Neural crest cell (in vitro differentiated cells): ENCODE data around the gene ENTPD2. TPM values are rescaled to one million over a fixed set of nuclear protein-coding genes. Genes with fewer than 3 reads are reported as not detected.

Experiments used
- DNase-seq: peaks from one replicate; pipeline ENCODE4 v3.0.0; 2021; ENCODE audit warnings: low read depth, mixed read lengths, low spot score
- H3K27ac Mint-ChIP-seq: one replicate; pipeline ENCODE4 v1.8.0; 2021; ENCODE audit warnings: mild to moderate bottlenecking, mixed read lengths; ENCODE audit not compliant: unreplicated experiment
- H3K27me3 Mint-ChIP-seq: 2 replicates; pipeline ENCODE4 v1.8.0; 2021; ENCODE audit warnings: low read depth, mild to moderate bottlenecking, mixed read lengths
- H3K36me3 Mint-ChIP-seq: 2 replicates; pipeline ENCODE4 v1.8.0; 2021; ENCODE audit warnings: low read depth, mild to moderate bottlenecking, mixed read lengths
- H3K4me1 Mint-ChIP-seq: 2 replicates; pipeline ENCODE4 v1.8.0; 2021; ENCODE audit warnings: mixed read lengths
- H3K4me3 Mint-ChIP-seq: one replicate; pipeline ENCODE4 v1.8.0; 2021; ENCODE audit warnings: mild to moderate bottlenecking, mixed read lengths
- H3K9me3 Mint-ChIP-seq: 2 replicates; pipeline ENCODE4 v1.8.0; 2021; ENCODE audit warnings: mixed read lengths
- long read RNA-seq: library from polyadenylated mRNA; unstranded; transcript quantifications from one replicate; pipeline ENCODE4 v2.0.0, GENCODE V29; 2020
- total RNA-seq: library from RNA; stranded (reverse); gene quantifications from 2 replicates; pipeline ENCODE4 v1.2.1, GENCODE V29; 2021
- TF ChIP-seq, protein P1 (sequence below): fragments of 200-600 bp; sonication (generic); conservative IDR thresholded peaks from 2 replicates; pipeline ENCODE4 v1.5.0; 2021; ENCODE audit warnings: antibody characterized with exemption, mild to moderate bottlenecking

ENTPD2 gene
- total RNA-seq: not detected in 2 replicates
- long read RNA-seq: 0 reads

DNA sequence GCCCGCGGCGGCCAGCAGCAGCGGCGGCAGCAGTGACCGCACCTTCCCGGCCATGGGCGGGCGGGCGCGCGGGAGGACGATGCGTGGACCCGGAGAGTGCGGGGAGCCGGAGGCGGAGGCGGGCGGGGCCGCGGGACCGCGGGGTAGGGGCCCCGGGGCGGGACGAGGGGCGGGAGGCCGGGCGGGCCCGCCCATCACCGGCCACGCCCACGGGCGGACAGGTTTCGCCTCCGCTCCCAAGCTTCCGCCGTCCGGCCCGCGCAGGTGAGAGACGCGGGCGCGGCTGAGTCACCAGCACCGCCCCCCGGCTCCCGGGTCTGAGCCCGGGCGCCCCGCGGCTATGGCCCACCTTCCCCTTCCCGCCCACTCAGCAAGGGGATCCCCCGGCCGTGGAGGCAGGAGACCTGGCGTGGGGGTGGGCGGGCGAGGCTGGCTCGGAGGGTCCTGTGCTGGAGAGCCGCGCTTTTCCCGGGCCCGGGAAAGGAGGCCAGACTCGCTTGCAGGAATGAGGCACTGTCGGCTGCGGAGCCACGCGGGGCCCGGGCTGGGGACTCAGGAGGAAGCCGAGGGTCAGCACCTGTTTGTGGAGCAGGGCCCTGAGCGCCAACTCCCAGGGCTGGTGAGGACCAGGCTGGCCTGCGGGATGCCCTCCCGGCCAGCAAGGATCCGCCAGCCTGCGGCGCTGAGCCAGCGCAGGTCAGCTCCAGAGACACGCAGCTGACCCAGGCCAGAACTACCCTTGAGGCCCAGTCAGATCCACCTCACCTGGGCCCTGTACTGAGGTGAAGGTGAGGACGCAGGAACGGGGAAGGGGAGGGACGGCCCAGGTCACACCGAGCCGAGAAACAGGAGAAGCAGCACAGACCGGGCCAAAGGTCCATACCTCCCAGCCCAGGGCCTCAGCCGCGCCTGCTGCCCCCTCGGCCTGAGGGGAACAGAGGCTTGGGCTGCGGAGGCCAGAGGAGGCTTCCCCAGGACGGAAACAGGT lies at the start of gene ENTPD2:
TSS of gene ENTPD2 (minus strand) at position 118 of the 988 bp plus-strand sequence. CDS start at position 54, 64 bp downstream.
- Mint-ChIP-seq H3K27me3 (peaks cover 84% of the 10 kb centered on the region), H3K4me3 (no peak within 1 kb of the TSS), H3K9me3 (no peaks in the 10 kb centered on the region), H3K27ac (no peak within 1 kb of the TSS), H3K4me1 (no peaks in the 10 kb centered on the region), H3K36me3 (no peaks in the 10 kb centered on the region)
- DNase-seq: no peak
- TF ChIP-seq, protein P1, sequence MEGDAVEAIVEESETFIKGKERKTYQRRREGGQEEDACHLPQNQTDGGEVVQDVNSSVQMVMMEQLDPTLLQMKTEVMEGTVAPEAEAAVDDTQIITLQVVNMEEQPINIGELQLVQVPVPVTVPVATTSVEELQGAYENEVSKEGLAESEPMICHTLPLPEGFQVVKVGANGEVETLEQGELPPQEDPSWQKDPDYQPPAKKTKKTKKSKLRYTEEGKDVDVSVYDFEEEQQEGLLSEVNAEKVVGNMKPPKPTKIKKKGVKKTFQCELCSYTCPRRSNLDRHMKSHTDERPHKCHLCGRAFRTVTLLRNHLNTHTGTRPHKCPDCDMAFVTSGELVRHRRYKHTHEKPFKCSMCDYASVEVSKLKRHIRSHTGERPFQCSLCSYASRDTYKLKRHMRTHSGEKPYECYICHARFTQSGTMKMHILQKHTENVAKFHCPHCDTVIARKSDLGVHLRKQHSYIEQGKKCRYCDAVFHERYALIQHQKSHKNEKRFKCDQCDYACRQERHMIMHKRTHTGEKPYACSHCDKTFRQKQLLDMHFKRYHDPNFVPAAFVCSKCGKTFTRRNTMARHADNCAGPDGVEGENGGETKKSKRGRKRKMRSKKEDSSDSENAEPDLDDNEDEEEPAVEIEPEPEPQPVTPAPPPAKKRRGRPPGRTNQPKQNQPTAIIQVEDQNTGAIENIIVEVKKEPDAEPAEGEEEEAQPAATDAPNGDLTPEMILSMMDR: no peak

DNA sequence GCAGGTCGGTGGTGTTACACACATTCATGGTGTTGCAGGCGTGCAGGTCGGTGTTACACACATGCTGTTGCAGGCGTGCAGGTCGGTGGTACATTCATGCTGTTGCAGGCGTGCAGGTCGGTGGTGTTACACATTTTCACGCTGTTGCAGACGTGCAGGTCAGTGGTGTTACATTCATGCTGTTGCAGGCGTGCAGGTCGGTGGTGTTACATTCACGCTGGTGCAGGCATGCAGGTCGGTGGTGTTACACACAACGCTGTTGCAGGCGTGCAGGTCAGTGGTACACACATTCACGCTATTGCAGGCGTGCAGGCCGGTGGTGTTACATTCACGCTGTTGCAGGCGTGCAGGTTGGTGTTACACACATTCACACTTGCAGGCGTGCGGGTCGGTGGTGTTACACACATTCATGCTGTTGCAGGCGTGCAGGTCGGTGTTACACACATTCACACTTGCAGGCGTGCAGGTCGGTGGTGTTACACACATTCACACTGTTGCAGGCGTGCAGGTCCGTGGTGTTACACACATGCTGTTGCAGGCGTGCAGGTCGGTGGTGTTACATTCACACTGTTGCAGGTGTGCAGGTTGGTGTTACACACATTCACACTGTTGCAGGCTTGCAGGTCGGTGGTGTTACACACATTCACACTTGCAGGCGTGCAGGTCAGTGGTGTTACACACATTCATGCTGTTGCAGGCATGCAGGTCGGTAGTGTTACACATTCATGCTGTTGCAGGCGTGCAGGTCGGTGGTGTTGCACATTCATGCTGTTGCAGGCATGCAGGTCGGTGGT lies 49.5 kb upstream of the ENTPD2 start:
- no peaks in the 10 kb centered on the region for H3K27me3 Mint-ChIP-seq
- H3K27ac Mint-ChIP-seq: no peak overlapping the region
- H3K4me3 Mint-ChIP-seq: no peak overlapping the region
- DNase-seq: no peak
- H3K36me3 Mint-ChIP-seq: peaks cover 4% of the 10 kb centered on the region
- H3K4me1 Mint-ChIP-seq: no peaks in the 10 kb centered on the region
- TF ChIP-seq, protein P1: no peak
- no peaks in the 10 kb centered on the region for H3K9me3 Mint-ChIP-seq

- TF ChIP-seq, protein P1: no peak
- Mint-ChIP-seq H3K36me3 (peaks cover 4% of the 10 kb centered on the region), H3K9me3 (no peaks in the 10 kb centered on the region), H3K27ac (no peak overlapping the region), H3K4me3 (no peak overlapping the region), H3K27me3 (no peaks in the 10 kb centered on the region), H3K4me1 (no peaks in the 10 kb centered on the region)
- no peak for DNase-seq
These were observed 45.4 kb upstream of the ENTPD2 start for GRCh38 chr9:137099231-137099630.

- TF ChIP-seq, protein P1: no peak
- no peak for DNase-seq
- peaks cover 4% of the 10 kb centered on the region for H3K36me3 Mint-ChIP-seq
- H3K27ac Mint-ChIP-seq: no peak overlapping the region
- H3K9me3 Mint-ChIP-seq: no peaks in the 10 kb centered on the region
- no peaks in the 10 kb centered on the region for H3K27me3 Mint-ChIP-seq
- no peak overlapping the region for H3K4me3 Mint-ChIP-seq
- H3K4me1 Mint-ChIP-seq: no peaks in the 10 kb centered on the region
These were observed 44.1 kb upstream of the ENTPD2 start for GRCh38 chr9:137097761-137098462.
